T1000 (cell line): Measurements from ENCODE around the gene FRMPD4.

Source experiments
- DNase-seq: peaks from one replicate; lab custom pipeline; 2025; ENCODE audit warnings: mixed read lengths; lab: John Stamatoyannopoulos, UW

The FRMPD4 gene

DNA sequence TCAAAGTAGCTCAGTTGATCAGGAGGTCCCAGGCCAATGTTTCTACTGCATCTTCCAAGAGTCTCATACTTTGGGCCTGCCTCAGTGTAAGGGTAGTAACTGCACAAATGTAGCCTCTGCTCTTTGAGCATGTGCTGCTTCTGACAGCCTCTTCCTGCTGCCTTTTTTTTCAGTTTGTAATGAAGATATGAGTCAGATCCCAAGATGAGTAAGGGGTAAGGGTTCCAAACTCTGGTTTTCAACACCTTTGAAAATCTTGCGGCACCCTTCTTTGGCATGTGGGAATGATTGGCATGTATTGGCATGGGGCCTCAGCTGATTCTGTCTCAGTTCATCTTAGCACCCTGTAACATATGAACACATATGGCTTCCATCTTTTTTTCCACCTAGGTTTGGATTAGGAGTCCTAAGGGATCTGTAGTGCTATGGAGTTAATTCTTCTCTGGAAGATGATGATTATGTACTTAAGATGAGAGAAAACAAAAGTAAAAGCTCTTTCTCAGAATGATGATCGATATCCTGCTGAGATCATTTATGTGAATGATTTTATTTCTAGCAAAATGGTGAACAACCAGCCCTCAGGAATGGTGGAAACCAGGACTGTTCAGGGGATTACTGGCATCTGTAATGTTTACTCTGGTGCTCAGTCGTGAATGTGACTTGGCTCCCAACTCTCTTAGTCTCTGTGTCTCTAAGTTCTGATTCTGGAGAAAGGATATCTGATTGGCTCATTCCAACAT lies 534.3 kb downstream of the FRMPD4 start:
- DNase-seq: no peak

- no peak for DNase-seq
Observed at GRCh38 chrX:12673487-12673886, 535.2 kb downstream of the FRMPD4 start.

DNA sequence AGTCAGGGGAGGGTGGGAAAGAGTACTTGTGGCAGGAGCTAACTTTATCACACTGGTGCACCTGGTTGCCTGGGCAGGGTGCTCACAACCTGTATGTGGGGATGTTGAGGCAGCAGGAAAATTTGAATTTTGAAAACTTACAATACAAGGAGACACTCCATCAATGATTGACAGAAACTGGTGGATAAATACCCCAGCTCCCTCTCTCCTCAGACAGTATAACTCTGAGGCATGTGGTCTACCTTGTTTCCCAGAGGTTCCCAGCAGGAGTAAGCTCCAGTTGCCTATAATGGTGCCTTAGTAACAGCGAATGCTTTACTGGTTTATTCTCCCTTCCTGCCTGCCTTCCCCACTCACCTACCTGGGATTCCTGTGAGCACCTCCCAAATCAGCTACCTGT lies 541.2 kb downstream of the FRMPD4 start:
- no peak for DNase-seq

DNA sequence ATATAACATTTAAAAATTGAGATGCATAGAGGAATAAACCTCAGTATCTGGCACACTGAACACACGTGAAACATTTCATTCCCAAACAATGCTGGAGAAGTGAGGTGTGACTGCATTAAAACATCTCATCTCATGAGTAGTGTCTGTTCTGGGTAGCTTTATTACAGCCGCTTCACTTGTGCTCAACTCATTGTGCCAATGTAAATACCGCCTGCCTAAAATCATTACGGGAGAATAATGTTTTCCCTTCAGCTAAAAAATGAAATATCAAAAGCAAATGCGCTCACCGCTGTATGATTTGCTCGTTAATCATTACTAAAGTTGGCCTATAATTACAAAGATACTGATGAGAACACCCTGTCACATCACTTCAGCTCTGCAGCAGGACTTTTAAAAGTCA lies 542.8 kb downstream of the FRMPD4 start:
- DNase-seq: no peak

DNA sequence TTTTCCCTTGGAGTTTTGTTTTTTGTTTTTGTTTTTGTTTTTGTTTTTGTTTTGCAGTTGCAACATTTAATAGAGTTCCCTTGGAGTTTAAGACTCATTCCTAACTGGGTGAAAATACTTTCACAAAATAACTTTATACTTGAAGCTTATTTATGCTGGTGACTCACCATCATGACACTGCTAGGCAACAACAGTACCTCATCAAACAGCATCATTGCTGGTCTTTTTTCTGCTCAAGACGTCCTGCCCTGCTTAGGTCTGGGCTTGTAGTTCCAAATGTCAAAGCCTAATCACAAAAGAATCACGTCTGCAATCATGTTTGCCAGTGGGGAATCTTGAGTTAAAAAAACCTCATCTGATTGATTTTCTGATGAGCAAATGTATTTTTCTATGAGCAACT lies 547.3 kb downstream of the FRMPD4 start:
- no peak for DNase-seq

DNA sequence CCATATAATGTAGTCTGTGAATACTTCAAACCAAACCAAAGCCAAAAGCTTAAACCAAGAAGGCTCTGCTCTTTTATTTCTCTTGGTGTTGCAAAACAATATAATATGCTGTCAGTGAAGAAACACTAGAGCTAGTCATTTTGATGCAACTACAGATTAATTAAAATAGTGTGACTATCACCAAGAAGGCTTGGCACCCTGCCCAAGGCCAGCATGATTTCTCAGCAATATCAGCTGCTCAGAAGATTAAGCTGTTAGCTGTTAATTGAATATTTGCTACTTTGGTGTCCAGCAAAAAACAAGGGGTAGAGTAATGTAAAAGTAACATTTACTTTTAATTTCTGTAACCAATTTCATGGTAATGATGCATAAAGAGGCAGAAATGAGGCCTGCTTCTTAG lies 548.1 kb downstream of the FRMPD4 start:
- no peak for DNase-seq

- no peak for DNase-seq
Observed at GRCh38 chrX:12690646-12691045, 552.4 kb downstream of the FRMPD4 start.

DNA sequence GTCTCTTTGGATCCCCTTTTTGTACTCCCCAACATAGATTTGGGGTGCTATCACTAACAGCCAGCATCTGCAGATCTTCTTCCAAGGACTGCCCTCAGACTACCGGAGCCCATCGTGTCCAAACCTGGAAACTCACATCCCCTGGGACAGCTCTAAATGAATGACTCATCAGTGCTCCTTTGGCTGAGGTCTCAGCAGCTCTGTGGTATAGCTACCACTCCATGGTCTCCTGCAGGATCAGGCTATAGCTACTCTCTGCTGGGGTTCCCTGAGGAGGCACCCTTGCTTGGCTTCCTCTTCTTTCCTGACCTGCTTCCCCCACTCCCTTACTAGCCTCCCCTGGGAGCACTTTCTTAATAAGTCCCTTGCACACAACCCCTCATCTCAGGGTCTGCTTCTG lies 555.5 kb downstream of the FRMPD4 start:
- no peak for DNase-seq

DNA sequence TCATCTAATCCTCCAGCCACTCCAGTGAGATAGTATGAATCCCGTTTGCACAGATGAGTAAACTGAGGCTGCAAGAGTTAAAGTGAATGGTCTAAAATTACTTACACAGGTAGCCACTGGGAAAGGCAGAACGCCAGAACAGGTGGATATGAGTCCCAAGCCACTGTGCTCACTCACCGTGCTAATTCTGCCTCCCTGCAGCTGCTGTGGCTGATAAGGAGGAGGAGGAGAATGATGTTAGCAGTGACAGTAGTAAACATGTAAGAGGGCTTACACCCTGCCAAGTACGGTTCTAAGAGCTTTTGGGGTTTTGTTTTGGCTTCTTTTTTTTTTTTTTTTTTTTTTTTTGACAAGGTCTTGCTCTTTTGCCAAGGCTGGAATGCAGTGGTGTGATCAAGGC lies 562.5 kb downstream of the FRMPD4 start:
- DNase-seq: no peak

DNA sequence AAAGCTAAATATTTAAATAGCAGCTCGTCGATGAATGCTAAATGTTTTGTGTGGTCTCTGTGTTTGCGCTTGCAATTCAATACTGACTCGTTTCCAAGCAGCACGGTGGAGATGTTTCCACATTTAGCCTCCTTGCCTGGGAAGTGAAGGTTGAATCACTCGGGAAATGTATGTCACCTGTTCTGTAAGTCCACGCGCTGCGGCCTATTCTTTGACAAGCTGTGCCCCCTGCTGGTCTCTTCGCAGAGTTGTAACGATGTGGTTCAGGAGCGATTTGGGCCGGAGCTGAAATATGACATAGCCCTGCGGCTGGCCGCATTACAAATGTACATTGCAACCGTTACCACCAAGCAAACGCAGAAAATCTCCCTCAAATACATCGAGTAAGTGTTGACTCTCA lies 563.4 kb downstream of the FRMPD4 start:
- DNase-seq: peak; percentile 3

DNA sequence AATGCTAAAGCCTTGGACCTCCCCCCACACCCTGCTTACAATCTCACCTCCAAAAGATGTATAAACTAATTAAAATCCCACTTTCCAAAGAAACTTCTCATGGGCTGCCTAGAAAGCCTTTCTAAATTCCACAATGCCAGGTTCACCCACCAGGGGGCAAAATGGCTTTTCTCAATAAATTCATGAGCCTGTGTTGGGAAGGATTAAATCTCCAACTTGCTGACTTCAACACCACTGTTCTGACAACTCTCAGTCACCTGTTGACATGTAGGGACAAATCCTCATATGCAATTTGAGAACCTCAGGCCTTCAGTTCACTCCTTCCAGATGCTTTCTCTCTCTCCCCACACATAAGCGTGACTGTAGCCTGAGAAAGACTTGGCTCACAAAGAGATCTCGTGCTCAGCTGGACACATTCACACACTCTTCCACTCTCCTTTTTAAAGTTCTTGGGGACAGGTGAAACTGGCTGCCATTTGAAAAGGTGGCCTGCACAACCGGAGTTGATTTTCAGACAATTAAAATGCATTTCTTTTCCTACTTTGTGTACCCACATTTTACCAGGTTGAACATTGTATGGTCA lies 564.3 kb downstream of the FRMPD4 start:
- no peak for DNase-seq

DNA sequence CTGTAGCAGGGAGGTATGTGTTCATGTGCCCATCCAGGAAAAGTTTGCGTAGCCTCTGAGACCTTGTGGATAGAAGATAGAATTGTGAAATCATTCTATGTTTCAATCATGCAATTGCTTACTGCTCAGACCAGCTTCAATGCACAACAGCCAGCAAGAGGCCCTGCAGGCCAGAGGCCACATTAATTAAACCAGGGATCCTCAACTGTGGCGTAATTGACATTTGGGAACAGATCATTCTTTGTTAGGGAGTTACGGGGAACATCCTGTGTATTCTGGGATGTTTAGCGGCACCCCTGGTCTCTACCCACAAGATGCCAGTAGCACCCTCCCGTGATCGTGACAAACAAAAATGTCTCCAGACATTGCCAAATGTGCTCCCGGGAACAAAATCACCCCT lies 566.4 kb downstream of the FRMPD4 start:
- no peak for DNase-seq

- no peak for DNase-seq
Observed at GRCh38 chrX:12709047-12709446, 570.8 kb downstream of the FRMPD4 start.

DNA sequence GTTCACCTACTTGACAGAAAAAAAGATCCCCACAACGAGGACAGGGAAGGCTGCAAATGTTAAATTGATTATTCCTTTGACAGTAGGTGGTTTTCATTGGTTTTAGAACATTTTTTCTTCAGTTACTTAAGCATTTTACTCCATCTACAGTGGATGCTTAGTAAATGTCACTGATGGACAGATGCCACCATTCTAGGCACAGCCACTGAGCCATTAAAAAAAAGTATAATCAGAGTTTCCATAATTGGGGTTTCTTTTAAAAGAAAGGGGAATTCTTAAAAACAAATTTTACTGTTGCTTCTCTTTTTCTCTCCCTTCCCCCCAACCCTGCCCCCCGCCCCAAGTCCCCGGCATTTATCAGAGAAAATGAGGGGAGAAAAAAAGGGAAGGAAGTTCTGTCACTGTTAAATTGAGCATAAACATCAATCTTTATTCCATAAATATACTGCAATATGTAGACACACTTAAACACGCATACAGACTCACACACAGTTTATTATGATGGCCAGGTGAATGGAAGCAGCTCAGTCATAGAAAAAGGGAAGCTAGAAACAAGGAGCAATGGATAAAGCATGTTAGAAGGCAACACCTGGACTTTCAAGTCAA lies 573.3 kb downstream of the FRMPD4 start:
- no peak for DNase-seq

DNA sequence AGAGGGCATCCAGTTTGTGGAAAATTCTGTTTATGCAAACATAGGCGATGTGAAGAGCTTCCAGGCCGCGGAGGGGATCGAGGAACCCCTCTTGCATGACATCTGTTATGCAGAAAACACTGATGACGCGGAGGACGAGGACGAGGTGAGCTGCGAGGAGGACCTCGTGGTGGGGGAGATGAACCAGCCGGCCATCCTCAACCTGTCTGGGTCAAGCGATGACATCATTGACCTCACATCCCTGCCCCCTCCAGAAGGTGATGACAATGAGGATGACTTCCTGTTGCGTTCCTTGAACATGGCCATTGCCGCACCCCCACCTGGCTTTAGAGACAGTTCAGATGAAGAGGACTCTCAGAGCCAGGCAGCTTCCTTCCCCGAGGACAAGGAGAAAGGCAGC lies 578.3 kb downstream of the FRMPD4 start:
- no peak for DNase-seq

GRCh38 chrX:12719837-12720236 lies 581.6 kb downstream of the FRMPD4 start:
- no peak for DNase-seq

DNA sequence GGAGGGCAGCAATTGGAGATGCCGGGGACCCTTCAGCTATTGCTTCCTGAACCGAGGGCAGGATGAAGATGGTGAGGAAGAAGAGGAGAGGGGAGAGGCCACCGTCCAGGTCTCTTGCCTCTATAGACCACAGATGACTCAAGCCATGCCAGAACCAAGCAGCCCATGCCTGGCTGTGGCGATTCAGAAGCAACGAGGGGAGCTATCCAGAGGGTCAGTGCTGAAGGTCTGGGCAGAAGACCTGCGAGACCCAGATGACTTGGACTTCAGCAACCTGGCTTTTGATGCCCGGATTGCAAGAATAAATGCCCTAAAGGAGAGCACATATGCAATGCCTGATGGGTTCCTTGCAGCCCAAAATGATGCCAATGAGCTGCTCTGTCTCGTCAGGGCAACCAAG lies 582.8 kb downstream of the FRMPD4 start:
- no peak for DNase-seq

DNA sequence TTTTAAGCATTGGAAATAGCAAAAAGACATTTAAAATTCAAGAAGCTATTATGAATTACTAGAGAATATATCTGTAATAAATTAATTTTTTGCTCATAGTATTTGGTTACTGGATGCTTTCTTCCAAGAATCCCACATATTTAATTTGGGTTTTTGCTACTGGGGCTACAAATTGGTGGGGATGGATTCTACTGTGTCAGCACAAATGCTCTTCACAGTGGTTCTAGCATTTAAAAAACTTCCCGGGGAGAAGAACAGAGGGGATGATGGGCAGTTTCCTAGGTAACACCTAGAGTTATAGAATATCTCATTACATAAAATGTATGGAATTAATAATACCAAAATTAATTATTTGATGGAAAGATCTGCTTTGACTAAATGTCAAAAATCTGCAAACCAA lies 584.0 kb downstream of the FRMPD4 start:
- no peak for DNase-seq

DNA sequence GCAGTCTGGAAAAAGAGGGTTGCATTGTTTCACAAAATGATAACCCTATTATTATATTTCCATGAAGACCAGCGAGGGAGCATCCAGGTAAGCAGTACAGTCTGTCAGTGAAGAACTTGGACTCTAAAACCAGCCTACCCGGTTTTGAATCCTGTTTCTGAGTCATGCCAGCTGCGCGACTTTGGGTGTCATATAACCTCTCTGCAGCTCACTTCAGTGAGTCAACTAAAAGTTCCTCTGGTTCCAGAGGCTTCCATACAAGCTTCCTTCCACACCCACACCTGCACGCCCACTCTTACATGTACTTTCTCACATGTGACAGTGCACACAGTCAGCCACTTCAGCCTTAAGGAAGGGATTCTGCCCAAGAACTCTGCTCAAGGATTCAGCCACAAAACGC lies 603.1 kb downstream of the FRMPD4 start:
- no peak for DNase-seq

DNA sequence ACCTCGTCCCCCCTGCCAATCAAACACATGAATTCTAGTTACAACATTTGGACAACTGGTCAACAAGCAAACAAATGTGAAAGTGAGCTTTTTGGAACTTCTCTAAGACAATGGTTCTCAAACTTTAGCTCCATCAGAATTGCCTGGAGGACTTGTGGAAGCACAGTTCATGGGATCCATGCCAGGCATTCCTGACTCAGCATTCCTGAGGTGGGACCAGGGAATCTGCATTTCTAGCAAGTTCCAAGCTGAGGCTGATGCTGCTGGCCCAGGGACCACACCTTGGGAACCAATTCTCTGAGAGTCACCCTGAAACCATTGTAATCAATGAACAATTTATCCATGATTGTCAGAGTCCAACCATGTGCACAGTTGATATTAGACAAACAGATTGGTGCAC lies 609.2 kb downstream of the FRMPD4 start:
- no peak for DNase-seq

GRCh38 chrX:12751887-12752286 lies 613.6 kb downstream of the FRMPD4 start:
- no peak for DNase-seq

DNA sequence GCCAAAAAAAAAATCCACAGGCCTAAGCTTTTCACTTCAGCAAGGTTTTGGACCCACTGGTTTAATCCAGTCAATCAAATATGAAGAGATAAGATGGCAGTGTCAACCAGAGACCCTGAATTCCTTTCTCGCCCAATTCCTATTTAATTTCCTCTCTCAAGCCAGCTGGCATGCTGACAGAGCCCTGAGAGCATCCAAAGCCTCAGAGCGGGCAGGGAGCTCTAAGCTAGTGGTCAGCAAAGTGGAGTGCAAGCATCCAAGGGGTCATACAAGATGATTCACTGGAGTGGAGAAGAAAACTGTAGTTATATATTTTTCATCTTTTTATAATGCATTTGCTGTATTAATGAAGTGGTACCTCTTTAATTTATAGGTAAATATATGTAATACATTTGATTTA lies 615.1 kb downstream of the FRMPD4 start:
- DNase-seq: no peak

DNA sequence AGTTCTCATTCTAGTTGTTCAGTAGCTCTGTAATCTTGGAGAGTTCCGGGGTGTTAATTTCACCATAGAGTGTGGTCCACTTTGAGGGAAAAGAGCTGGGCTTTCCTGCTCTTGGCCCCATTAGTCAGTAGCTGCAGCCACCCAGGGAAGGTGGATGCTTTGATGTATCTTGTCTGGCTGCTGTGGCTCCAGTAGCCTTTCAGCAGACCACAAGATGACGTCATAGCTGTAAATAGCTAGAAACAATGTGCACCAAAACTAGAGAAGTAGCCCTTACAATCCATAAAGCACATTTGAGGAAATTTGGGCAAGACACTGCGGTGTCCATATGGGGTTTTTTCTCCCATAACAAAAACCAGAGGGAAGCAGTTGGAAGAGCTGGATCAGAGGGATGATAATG lies 620.0 kb downstream of the FRMPD4 start:
- DNase-seq: no peak

DNA sequence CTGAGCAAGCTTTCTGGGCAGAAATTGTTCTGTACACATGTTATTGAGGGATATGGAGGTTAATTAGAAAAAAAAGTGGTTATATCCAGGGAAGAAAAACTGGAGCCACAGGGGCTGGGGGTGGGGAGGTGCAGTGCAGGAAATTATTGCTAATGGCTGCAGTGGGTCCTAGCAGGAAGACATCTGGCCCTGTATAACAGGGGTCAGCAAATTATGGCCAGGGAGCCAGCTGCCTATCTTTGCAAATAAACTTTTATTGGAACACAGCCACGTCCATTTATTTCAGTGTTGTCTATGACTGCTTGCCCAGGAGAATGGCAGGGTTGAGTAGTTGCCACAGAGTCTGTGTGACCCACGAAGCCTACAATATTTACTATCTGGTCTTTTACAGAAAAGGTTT lies 629.6 kb downstream of the FRMPD4 start:
- no peak for DNase-seq
